ENCODE measurements around the gene TAF11L7. TPM values are rescaled to one million over a fixed set of nuclear protein-coding genes. Genes with fewer than 3 reads are reported as not detected.
"Not testable (repeated sequence)": the region's sequence is repeated elsewhere in the genome, so short reads cannot be mapped to it uniquely, and the experiment has no call there.

Gene TAF11L7
- total and polyA plus RNA-seq, 2 of the 4 experiments (the other 2 are of a cell fraction), result not detected

DNA sequence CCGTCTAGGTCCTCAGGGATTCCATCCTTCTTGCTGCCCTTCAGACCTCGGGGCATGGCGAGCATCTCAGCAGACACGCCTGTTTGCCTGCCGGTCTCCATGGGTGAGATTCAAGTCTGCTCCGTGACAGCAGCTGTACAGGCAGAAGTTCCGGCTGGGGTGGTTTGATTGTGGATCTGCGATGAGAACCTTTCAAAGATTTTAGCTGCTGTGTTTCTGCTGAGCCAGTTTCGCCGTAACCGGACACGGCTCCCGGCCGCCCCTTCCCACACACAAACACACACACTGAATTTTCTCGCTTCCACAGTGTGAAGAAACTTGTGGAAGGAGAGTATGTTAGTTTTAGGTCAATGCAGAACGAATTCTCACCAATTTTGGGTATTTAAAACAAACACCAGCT, 5.3 kb upstream of the TAF11L7 start, which contains the start of gene TAF11L8:
TAF11L8 (minus strand) TSS at position 101 of the 400 bp plus-strand sequence.
- H2AK9ac ChIP-seq (replicated peaks; ENCODE audit: low read depth, low read length, poor library complexity); H3K4me2 ChIP-seq (ENCODE audit: low read depth, low read length); dilution Hi-C loops (cut with HindIII; ENCODE audit: low sequenced_read_pairs, unreplicated experiment); H3K9ac ChIP-seq (ENCODE audit: low read depth, low read length); H3K9me1 ChIP-seq (ENCODE audit: insufficient read depth, low read length); H3K23ac ChIP-seq (ENCODE audit: low read depth, low read length); ATAC-seq (ENCODE audit: low read depth); in situ Hi-C loops (cut with MboI; ENCODE audit: low sequenced_read_pairs); H3K56ac ChIP-seq (ENCODE audit: extremely low read depth, insufficient read depth, low read length); H3K18ac ChIP-seq (ENCODE audit: low read depth, low read length); H3K14ac ChIP-seq (replicated peaks; ENCODE audit: low read depth, low read length); H4K20me1 ChIP-seq (ENCODE audit: insufficient read depth, low read length); H4K91ac ChIP-seq (ENCODE audit: insufficient read depth, low read depth, low read length); H3K4me3 ChIP-seq (ENCODE audit: insufficient read depth, low read depth, low read length); H2BK5ac ChIP-seq (ENCODE audit: low read depth, low read length, poor library complexity, severe bottlenecking); H3K4ac ChIP-seq (ENCODE audit: low read depth, low read length); H3K4me1 ChIP-seq (ENCODE audit: control insufficient read depth, insufficient read depth, low read length); H3K27me3 ChIP-seq (ENCODE audit: control insufficient read depth, insufficient read depth, low read length); H3K79me1 ChIP-seq (ENCODE audit: low read depth in 1 of 2, low read length in 2 of 2); H2AFZ ChIP-seq (replicated peaks; ENCODE audit: low read length, poor library complexity); H4K5ac ChIP-seq (ENCODE audit: low read depth, low read length); DNase-seq; H3K9me3 ChIP-seq (ENCODE audit: control insufficient read depth, insufficient read depth, low read length); H3K36me3 ChIP-seq (ENCODE audit: control insufficient read depth, insufficient read depth, low read length); intact Hi-C loops (cut with micrococcal nuclease); BruUV-seq (replicated peaks); POLR2A ChIA-PET (ENCODE audit: unreplicated experiment); CTCF ChIA-PET; H4K8ac ChIP-seq (ENCODE audit: low read depth in 2 of 2, low read length in 2 of 2); H2BK120ac ChIP-seq (ENCODE audit: low read depth, low read length); H2AK5ac ChIP-seq (ENCODE audit: low read depth, low read length); H2BK20ac ChIP-seq (ENCODE audit: low read depth, low read length); H3K27ac ChIP-seq (ENCODE audit: insufficient read depth, low read length); H2BK15ac ChIP-seq (ENCODE audit: low read depth, low read length): not testable (repeated sequence)
- WGBS, 2 experiments (ENCODE audit: extremely low coverage in 2 of 2, insufficient read length in 1 of 2), result no CpG with 5 or more reads among the region's 16 CpGs

Small RNA genes within 50 kb of the gene (microRNA-seq; reads per million reads assigned to microRNA genes)
- gene AC233724.3 (ENCODE audit: insufficient read depth, insufficient read length) (not detected), gene AC233724.6 (ENCODE audit: insufficient read depth, insufficient read length) (not detected), gene AC233724.7 (ENCODE audit: insufficient read depth, insufficient read length) (not detected)

Small RNA genes within 50 kb of the gene (small RNA-seq; reads per million reads assigned to genes)
- gene AC233724.3, result 0 reads per million in 5 experiments
- 0 reads per million in 5 experiments for gene AC233724.6
- 0 reads per million in 5 experiments for gene AC233724.7

Other genes starting within 250 kb of the TAF11L7 start
- not detected in 2 replicates for gene TAF11L2, start 87.5 kb downstream of the TAF11L7 start, total RNA-seq (2012; rRNA removed)
- gene TAF11L2, start 87.5 kb downstream of the TAF11L7 start, polyA plus RNA-seq (2012; rRNA removed), result not detected in 2 replicates
- gene TAF11L3, start 67.4 kb downstream of the TAF11L7 start, total RNA-seq (2012; rRNA removed), result not detected in 2 replicates
- gene TAF11L3, start 67.4 kb downstream of the TAF11L7 start, polyA plus RNA-seq (2012; rRNA removed), result not detected in 2 replicates
- not detected in 2 replicates for gene TAF11L4, start 64.0 kb downstream of the TAF11L7 start, total RNA-seq (2012; rRNA removed)
- not detected in 2 replicates for gene TAF11L4, start 64.0 kb downstream of the TAF11L7 start, polyA plus RNA-seq (2012; rRNA removed)
- not detected in 2 replicates for gene TAF11L5, start 60.5 kb downstream of the TAF11L7 start, total RNA-seq (2012; rRNA removed)
- not detected in 2 replicates for gene TAF11L5, start 60.5 kb downstream of the TAF11L7 start, polyA plus RNA-seq (2012; rRNA removed)
- not detected in 2 replicates for gene TAF11L6, start 57.1 kb downstream of the TAF11L7 start, total RNA-seq (2012; rRNA removed)
- not detected in 2 replicates for gene TAF11L6, start 57.1 kb downstream of the TAF11L7 start, polyA plus RNA-seq (2012; rRNA removed)
- not detected in 2 replicates for gene TAF11L8, start 5.2 kb upstream of the TAF11L7 start, total RNA-seq (2012; rRNA removed)
- gene TAF11L8, start 5.2 kb upstream of the TAF11L7 start, polyA plus RNA-seq (2012; rRNA removed), result not detected in 2 replicates
- gene TAF11L9, start 8.6 kb upstream of the TAF11L7 start, total RNA-seq (2012; rRNA removed), result not detected in 2 replicates
- not detected in 2 replicates for gene TAF11L9, start 8.6 kb upstream of the TAF11L7 start, polyA plus RNA-seq (2012; rRNA removed)
- not detected in 2 replicates for gene TAF11L10, start 12.1 kb upstream of the TAF11L7 start, total RNA-seq (2012; rRNA removed)
- gene TAF11L10, start 12.1 kb upstream of the TAF11L7 start, polyA plus RNA-seq (2012; rRNA removed), result not detected in 2 replicates
- gene TAF11L11, start 18.4 kb upstream of the TAF11L7 start, total RNA-seq (2012; rRNA removed), result not detected in 2 replicates
- not detected in 2 replicates for gene TAF11L11, start 18.4 kb upstream of the TAF11L7 start, polyA plus RNA-seq (2012; rRNA removed)
- gene TAF11L12, start 24.6 kb upstream of the TAF11L7 start, total RNA-seq (2012; rRNA removed), result not detected in 2 replicates
- gene TAF11L12, start 24.6 kb upstream of the TAF11L7 start, polyA plus RNA-seq (2012; rRNA removed), result not detected in 2 replicates
- not detected in 2 replicates for gene TAF11L13, start 46.3 kb upstream of the TAF11L7 start, total RNA-seq (2012; rRNA removed)
- not detected in 2 replicates for gene TAF11L13, start 46.3 kb upstream of the TAF11L7 start, polyA plus RNA-seq (2012; rRNA removed)
- not detected in 2 replicates for gene TAF11L14, start 48.7 kb upstream of the TAF11L7 start, total RNA-seq (2012; rRNA removed)
- gene TAF11L14, start 48.7 kb upstream of the TAF11L7 start, polyA plus RNA-seq (2012; rRNA removed), result not detected in 2 replicates